Transverse colon (tissue), 4 donors: ENCODE results near the gene CSE1L. TPM values are rescaled to one million over a fixed set of nuclear protein-coding genes. Genes with fewer than 3 reads are reported as not detected.
"Not testable (repeated sequence)": the region's sequence is repeated elsewhere in the genome, so short reads cannot be mapped to it uniquely, and the experiment has no call there.

ENCODE experiments used
- DNase-seq: peaks from one replicate; pipeline ENCODE4 v3.0.0-alpha.2; 2019
- H3K27ac ChIP-seq, 4 donors: fragments of 200-600 bp; sonication (generic); 2 replicates each; pipeline ENCODE4 v1.5.1; 2016 to 2018; ENCODE audit warnings: inconsistent platforms in 4 of 4
- H3K27me3 ChIP-seq: fragments of 200-600 bp; sonication (generic); 2 replicates; pipeline ENCODE4 v1.5.1; 2017; ENCODE audit warnings: inconsistent platforms
- H3K36me3 ChIP-seq, 4 donors: fragments of 200-600 bp; sonication (generic); 2 replicates each; pipeline ENCODE4 v1.5.1; 2017 to 2019; ENCODE audit warnings: inconsistent platforms in 4 of 4
- H3K4me1 ChIP-seq, 4 donors: fragments of 200-600 bp; sonication (generic); 2 replicates each; pipeline ENCODE4 v1.5.1; 2017 to 2020; ENCODE audit warnings: inconsistent platforms in 4 of 4
- H3K4me3 ChIP-seq, 4 donors: fragments of 200-600 bp; sonication (generic); 1 replicate in 1 of 4; 2 replicates in 3 of 4; pipeline versions ENCODE4 v1.5.1 to v1.6.1; 2017 to 2019; ENCODE audit warnings: inconsistent platforms in 4 of 4
- H3K9me3 ChIP-seq, 2 donors: fragments of 200-600 bp; sonication (generic); 2 replicates each; pipeline ENCODE4 v1.5.1; 2017 to 2019; ENCODE audit warnings: inconsistent platforms in 2 of 2
- CTCF ChIP-seq, 5 experiments: fragments of 200-600 bp in 3 of 5; fragments of 450-650 bp in 2 of 5; sonication (generic) in 3 of 5; IDR thresholded peaks; 1 replicate in 2 of 5; 2 replicates in 3 of 5; pipeline ENCODE4 v1.5.1; 2016 to 2017; ENCODE audit warnings: antibody characterized with exemption in 5 of 5, inconsistent platforms in 3 of 5, mild to moderate bottlenecking in 2 of 5, moderate library complexity in 1 of 5
- EP300 ChIP-seq: sonication (generic); formaldehyde crosslinking; IDR thresholded peaks from one replicate; pipeline ENCODE4 v1.6.1; 2017; ENCODE audit warnings: antibody characterized with exemption, low read depth
- POLR2A ChIP-seq: fragments of 450-650 bp; IDR thresholded peaks from one replicate; pipeline ENCODE4 v1.6.1; 2016; ENCODE audit warnings: antibody characterized with exemption, mild to moderate bottlenecking, moderate library complexity
- POLR2AphosphoS5 ChIP-seq, 3 donors: sonication (generic); formaldehyde crosslinking; IDR thresholded peaks; one replicate each; pipeline ENCODE4 v1.6.1; 2016; ENCODE audit warnings: antibody characterized with exemption in 3 of 3
- WGBS, 2 donors: methylation state at CpG; one replicate each; pipeline ENCODE4 v1.1.5; 2018; ENCODE audit warnings: low coverage in 1 of 2; 5-methylcytosine and 5-hydroxymethylcytosine counted together
- in situ Hi-C, 4 donors: fragments of 200-750 bp; cut with MboI; loops; one replicate each; pipeline versions ENCODE4 v1.15.0 to v1.15.1; 2017; ENCODE audit warnings: low sequenced_read_pairs in 3 of 4, low pct_ligation_motif_present in 1 of 4, low pct_unique_long_range_greater_than_20kb in 1 of 4
- intact Hi-C: fragments of 100-400 bp; cut with DNase I; formaldehyde crosslinking; loops from one replicate; pipeline ENCODE4 v1.15.1; 2023; ENCODE audit warnings: low total_unique reads
- total RNA-seq, 4 donors: library from RNA; depleted of rRNA; stranded (reverse); fragments of >200 nt; gene quantifications; one replicate each; pipeline ENCODE4 v1.1.0, GENCODE V29; 2016

Gene CSE1L
- total RNA-seq, 4 donors from 2014 or later, result 11.5 to 27.0 (median 15.5) TPM

- Histone ChIP-seq H3K4me3 (no peak overlapping the region), H3K4me1 (no peaks in the 10 kb centered on the region), H3K27me3 (no peaks in the 10 kb centered on the region), H3K36me3 (peaks cover 0 to 25% (median 9%) of the 10 kb centered on the region in 4 donors), H3K9me3 (no peaks in the 10 kb centered on the region), H3K27ac (no peak overlapping the region)
- in situ Hi-C loops, result no loop called here
- 86% methylated on average over 4 of the region's 4 CpGs; no CpG with 5 or more reads in 1 of the 2 donors for WGBS, 2 donors
- intact Hi-C loops, result no loop called here
- TF ChIP-seq EP300 (no peak), POLR2AphosphoS5 (IDR thresholded peaks at IDR 0.05) (no peak), CTCF (IDR thresholded peaks at IDR 0.05) (no peak), POLR2A (no peak)
- no peak for DNase-seq
These were observed 56.9 kb downstream of the CSE1L start for GRCh38 chr20:49103019-49103418.

- in situ Hi-C loops (no loop called here), intact Hi-C loops (no loop called here)
- H3K4me3 ChIP-seq, result no peak overlapping the region
- H3K27ac ChIP-seq, result no peak overlapping the region
- 81 to 90% methylated on average over 3 to 7 of the region's 7 CpGs for WGBS, 2 donors
- peaks cover 0 to 24% (median 9%) of the 10 kb centered on the region in 4 donors for H3K36me3 ChIP-seq
- H3K27me3 ChIP-seq, result no peaks in the 10 kb centered on the region
- TF ChIP-seq POLR2A, result no peak
- TF ChIP-seq POLR2AphosphoS5 (IDR thresholded peaks at IDR 0.05), result no peak
- TF ChIP-seq CTCF (IDR thresholded peaks at IDR 0.05), result no peak
- TF ChIP-seq EP300, result no peak
- no peaks in the 10 kb centered on the region for H3K4me1 ChIP-seq
- no peak for DNase-seq
- H3K9me3 ChIP-seq, result no peaks in the 10 kb centered on the region
These were observed 57.7 kb downstream of the CSE1L start for GRCh38 chr20:49103647-49104364.

GRCh38 chr20:49104365-49104648, 58.2 kb downstream of the CSE1L start:
- H3K9me3 ChIP-seq, result no peaks in the 10 kb centered on the region
- H3K4me1 ChIP-seq, result no peaks in the 10 kb centered on the region
- H3K27me3 ChIP-seq, result no peaks in the 10 kb centered on the region
- intact Hi-C loops, result no loop called here
- DNase-seq, result no peak
- no peak overlapping the region for H3K4me3 ChIP-seq
- WGBS, 2 donors, result 84% methylated on average over 3 of the region's 3 CpGs; no CpG with 5 or more reads in 1 of the 2 donors
- no peak overlapping the region for H3K27ac ChIP-seq
- peaks cover 0 to 21% (median 8%) of the 10 kb centered on the region in 4 donors for H3K36me3 ChIP-seq
- TF ChIP-seq POLR2A (no peak), CTCF (IDR thresholded peaks at IDR 0.05) (no peak), EP300 (no peak), POLR2AphosphoS5 (IDR thresholded peaks at IDR 0.05) (no peak)
- in situ Hi-C loops, result no loop called here

- H3K9me3 ChIP-seq, DNase-seq, H3K27me3 ChIP-seq, in situ Hi-C loops, H3K4me3 ChIP-seq, intact Hi-C loops, H3K27ac ChIP-seq, H3K4me1 ChIP-seq: not testable (repeated sequence)
- WGBS, 2 donors, result 91 to 100% methylated on average over 5 to 11 of the region's 11 CpGs
- peaks cover 0 to 21% (median 5%) of the 10 kb centered on the region in 4 donors for H3K36me3 ChIP-seq
These were observed 59.0 kb downstream of the CSE1L start for GRCh38 chr20:49104979-49105547.
